Hematopoietic multipotent progenitor cell (in vitro differentiated cells): Measurements from ENCODE around the gene CCNC. TPM values are rescaled to one million over a fixed set of nuclear protein-coding genes. Genes with fewer than 3 reads are reported as not detected.

Experiments
- DNase-seq, 3 donors: peaks; one replicate each; pipeline ENCODE4 v3.0.0-alpha.2; 2011 to 2015; ENCODE audit warnings: low read depth in 2 of 3, low spot score in 2 of 3
- total RNA-seq: library from RNA; depleted of rRNA; stranded (reverse); fragments of >200 nt; gene quantifications from one replicate; pipeline ENCODE4 v1.2.3, GENCODE V29; 2012

Gene CCNC
- 30.4 TPM for total RNA-seq

- DNase-seq, result peak; percentile 70 to 98 (median 97)
These were observed at the start of gene CCNC for GRCh38 chr6:99568103-99568933. CCNC (minus strand) TSS chr6:99568660; CDS start chr6:99568527, 133 bp downstream.

GRCh38 chr6:99617131-99617530, 48.7 kb upstream of the CCNC start:
- no peak for DNase-seq

GRCh38 chr6:99614430-99615186, 46.1 kb upstream of the CCNC start:
- peak in 1 of 3 donors; percentile 44 for DNase-seq

GRCh38 chr6:99613705-99614429, 45.4 kb upstream of the CCNC start:
- no peak for DNase-seq

GRCh38 chr6:99613409-99613704, 44.9 kb upstream of the CCNC start:
- DNase-seq, result peak in 2 of 3 donors; percentile 68 to 70

- no peak for DNase-seq
These were observed 44.3 kb upstream of the CCNC start for GRCh38 chr6:99612551-99613408.

- DNase-seq, result peak in 2 of 3 donors; percentile 78 to 79
These were observed 42.7 kb upstream of the CCNC start for GRCh38 chr6:99611148-99611547.

GRCh38 chr6:99609905-99610489, 41.5 kb upstream of the CCNC start:
- no peak for DNase-seq

- DNase-seq, result no peak
These were observed 40.5 kb upstream of the CCNC start for GRCh38 chr6:99608886-99609482.

GRCh38 chr6:99608059-99608885, 39.8 kb upstream of the CCNC start:
- DNase-seq, result no peak

- DNase-seq, result no peak
These were observed 39.1 kb upstream of the CCNC start for GRCh38 chr6:99607416-99608036.

- DNase-seq, result no peak
These were observed 38.4 kb upstream of the CCNC start, which contains the start of gene PRDM13 for GRCh38 chr6:99606656-99607415. PRDM13 (plus strand) TSS chr6:99606833; CDS start chr6:99607035, 202 bp downstream.

GRCh38 chr6:99605911-99606655, 37.6 kb upstream of the CCNC start:
- DNase-seq, result no peak

GRCh38 chr6:99605074-99605734, 36.7 kb upstream of the CCNC start:
- DNase-seq, result no peak

GRCh38 chr6:99604166-99605073, 36.0 kb upstream of the CCNC start:
- DNase-seq, result no peak
